HepG2 (cell line): ENCODE results near the gene GNRH2. TPM values are rescaled to one million over a fixed set of nuclear protein-coding genes. Genes with fewer than 3 reads are reported as not detected.

ENCODE experiments used
- ATF3 ChIP-seq: sonication (generic); formaldehyde crosslinking; IDR thresholded peaks from 2 replicates; pipeline ENCODE4 v1.4.0; 2020; ENCODE audit warnings: missing genetic modification reagents
- CCAR2 ChIP-seq: fragments of 200-400 bp; formaldehyde crosslinking; optimal IDR thresholded peaks from 2 replicates; pipeline ENCODE3; 2018; ENCODE audit warnings: low read depth, mild to moderate bottlenecking, low read length, moderate library complexity
- CREBL2 ChIP-seq: sonication (generic); formaldehyde crosslinking; IDR thresholded peaks from 2 replicates; pipeline ENCODE4 v1.8.1; 2023; ENCODE audit warnings: missing genetic modification reagents, mild to moderate bottlenecking, borderline replicate concordance
- CREM ChIP-seq, 2 experiments: sonication (generic) in 1 of 2; formaldehyde crosslinking in 1 of 2; IDR thresholded peaks; 2 replicates each; pipeline versions ENCODE4 v1.4.0 to v1.6.1; 2016 to 2020; ENCODE audit warnings: antibody characterized with exemption in 1 of 2, mild to moderate bottlenecking in 1 of 2, missing genetic modification reagents in 1 of 2
- DMTF1 ChIP-seq: sonication (generic); formaldehyde crosslinking; IDR thresholded peaks from 2 replicates; pipeline ENCODE4 v1.4.0; 2020; ENCODE audit warnings: mild to moderate bottlenecking, missing genetic modification reagents
- FIP1L1 ChIP-seq: fragments of 200-400 bp; formaldehyde crosslinking; IDR thresholded peaks from 2 replicates; pipeline ENCODE4 v1.6.1; 2018; ENCODE audit warnings: low read depth, mild to moderate bottlenecking, low read length, moderate library complexity, borderline replicate concordance; ENCODE audit not compliant: insufficient read depth
- GATAD2A ChIP-seq: IDR thresholded peaks from 2 replicates; pipeline ENCODE4 v1.6.1; 2016
- GPBP1L1 ChIP-seq: sonication (generic); formaldehyde crosslinking; IDR thresholded peaks from 2 replicates; pipeline ENCODE4 v1.5.0; 2020; ENCODE audit warnings: mild to moderate bottlenecking, missing genetic modification reagents
- HOXD1 ChIP-seq: sonication (generic); formaldehyde crosslinking; IDR thresholded peaks from 2 replicates; pipeline ENCODE4 v1.5.0; 2020; ENCODE audit warnings: missing genetic modification reagents
- MIXL1 ChIP-seq: IDR thresholded peaks from 2 replicates; pipeline ENCODE4 v1.6.1; 2016
- NFKB2 ChIP-seq: sonication (generic); formaldehyde crosslinking; IDR thresholded peaks from 2 replicates; pipeline ENCODE4 v1.4.0; 2020; ENCODE audit warnings: missing genetic modification reagents, borderline replicate concordance
- NPAS2 ChIP-seq: sonication (generic); formaldehyde crosslinking; IDR thresholded peaks from 2 replicates; pipeline ENCODE4 v1.8.0; 2022; ENCODE audit warnings: mild to moderate bottlenecking, missing genetic modification reagents, borderline replicate concordance
- SNAPC5 ChIP-seq: sonication (generic); formaldehyde crosslinking; IDR thresholded peaks from 2 replicates; pipeline ENCODE4 v1.8.1; 2023; ENCODE audit warnings: mild to moderate bottlenecking, missing genetic modification reagents, borderline replicate concordance
- THRA ChIP-seq: sonication (generic); formaldehyde crosslinking; IDR thresholded peaks from 2 replicates; pipeline ENCODE4 v1.4.0; 2020; ENCODE audit warnings: missing genetic modification reagents, borderline replicate concordance
- TSC22D2 ChIP-seq: sonication (generic); formaldehyde crosslinking; IDR thresholded peaks from 2 replicates; pipeline ENCODE4 v1.5.1; 2020; ENCODE audit warnings: missing genetic modification reagents, mild to moderate bottlenecking, borderline replicate concordance
- ZBTB14 ChIP-seq: sonication (generic); formaldehyde crosslinking; IDR thresholded peaks from 2 replicates; pipeline ENCODE4 v1.4.0; 2020; ENCODE audit warnings: missing genetic modification reagents
- ZFYVE20 ChIP-seq: sonication (generic); formaldehyde crosslinking; IDR thresholded peaks from 2 replicates; pipeline ENCODE4 v1.8.0; 2023; ENCODE audit warnings: low read depth, mild to moderate bottlenecking, moderate library complexity, missing genetic modification reagents, borderline replicate concordance
- ZNF225 ChIP-seq: sonication (generic); formaldehyde crosslinking; IDR thresholded peaks from 2 replicates; pipeline ENCODE4 v1.4.0; 2020; ENCODE audit warnings: mild to moderate bottlenecking, missing genetic modification reagents
- ZNF430 ChIP-seq: sonication (generic); formaldehyde crosslinking; IDR thresholded peaks from 2 replicates; pipeline ENCODE4 v1.9.0; 2021; ENCODE audit warnings: mild to moderate bottlenecking, missing genetic modification reagents
- ZNF572 ChIP-seq: sonication (generic); formaldehyde crosslinking; IDR thresholded peaks from 2 replicates; pipeline ENCODE4 v1.5.1; 2020; ENCODE audit warnings: mild to moderate bottlenecking, missing genetic modification reagents
- ZNF790 ChIP-seq: sonication (generic); formaldehyde crosslinking; IDR thresholded peaks from 2 replicates; pipeline ENCODE4 v1.8.0; 2022; ENCODE audit warnings: missing genetic modification reagents, mild to moderate bottlenecking, borderline replicate concordance
- polyA plus RNA-seq, 8 experiments: library from polyadenylated mRNA; depleted of rRNA in 3 of 8; stranded (reverse) in 7 of 8; unstranded in 1 of 8; fragments of >200 nt; fragmentation: Illumina TruSeq in 4 of 8; extraction: Trizol in 4 of 8; gene quantifications; 2 replicates each; pipeline versions ENCODE4 v1.2.1 to v1.2.3, GENCODE V29; 2011 to 2016; ENCODE audit warnings: low read depth in 4 of 8, missing spikeins in 1 of 8, mixed read lengths in 1 of 8; ENCODE audit not compliant: insufficient read depth in 1 of 8
- total RNA-seq, 5 experiments: library from RNA; depleted of rRNA; stranded (reverse); fragments of >200 nt; fragmentation: Illumina TruSeq; extraction: Trizol; gene quantifications; 2 replicates each; pipeline ENCODE4 v1.2.3, GENCODE V29; 2016; ENCODE audit warnings: low read depth in 1 of 5

Gene GNRH2
- total and polyA plus RNA-seq, 2 of the 13 experiments (the other 11 are each of a cell fraction or from before 2014, with no cell fraction given), result 0.28 TPM; not detected in 1

- TF ChIP-seq ZBTB14, result peak; percentile 89
- TF ChIP-seq CREBL2 (CRISPR knock-in tag), result peak; percentile 84
- no peak; the same call in 1 of the 2 replicates for TF ChIP-seq THRA
- no peak for TF ChIP-seq GPBP1L1
- TF ChIP-seq ZNF572 (CRISPR knock-in tag), result peak; percentile 93; the same call in 1 of the 2 replicates
- TF ChIP-seq ZNF790, result peak; percentile 98; the same call in 1 of the 2 replicates
- TF ChIP-seq DMTF1, result peak; percentile 80; the same call in 1 of the 2 replicates
- TF ChIP-seq ZFYVE20 (CRISPR knock-in tag), result peak; percentile 47; the same call in 1 of the 2 replicates
- TF ChIP-seq TSC22D2 (CRISPR knock-in tag), result peak; percentile 84; the same call in 1 of the 2 replicates
- TF ChIP-seq FIP1L1, result peak; percentile 98; the same call in 1 of the 2 replicates
- TF ChIP-seq HOXD1 (CRISPR knock-in tag), result peak; percentile 80
- no peak for TF ChIP-seq GATAD2A (CRISPR knock-in tag)
- TF ChIP-seq NPAS2 (CRISPR knock-in tag), result no peak
- TF ChIP-seq NFKB2 (CRISPR knock-in tag), result peak; percentile 91; the same call in 1 of the 2 replicates
- TF ChIP-seq CCAR2, result no peak
- no peak; the same call in 1 of the 2 replicates for TF ChIP-seq CREM (IDR thresholded peaks at IDR 0.05)
- TF ChIP-seq CREM (CRISPR knock-in tag; IDR thresholded peaks at IDR 0.05), result peak; percentile 22; the same call in 1 of the 2 replicates
- peak; percentile 55 for TF ChIP-seq ATF3 (CRISPR knock-in tag)
- TF ChIP-seq MIXL1 (CRISPR knock-in tag), result 0 out of 2 replicates have a peak, but pooled peaks have one; percentile 21
- peak; percentile 40 for TF ChIP-seq ZNF225 (CRISPR knock-in tag)
- peak; percentile 98 for TF ChIP-seq ZNF430
- TF ChIP-seq SNAPC5 (CRISPR knock-in tag), result 0 out of 2 replicates have a peak, but pooled peaks have one; percentile 93
Observed at GRCh38 chr20:3045816-3046676, 2.6 kb downstream of the GNRH2 start, which contains the start of gene MRPS26 (continued).
